HL-60 (cell line): ENCODE data around the gene DENND1A.

ENCODE experiments used
- CTCF ChIP-seq: IDR thresholded peaks from one replicate; pipeline ENCODE4 v1.5.1; 2011; ENCODE audit warnings: low read length, control low read depth, inconsistent platforms; ENCODE audit not compliant: insufficient read depth
- POLR2AphosphoS5 ChIP-seq: IDR thresholded peaks from 2 replicates; pipeline ENCODE4 v1.6.1; 2012; ENCODE audit warnings: low read depth
- REST ChIP-seq: IDR thresholded peaks from 2 replicates; pipeline ENCODE4 v1.6.1; 2012; ENCODE audit warnings: low read depth; ENCODE audit not compliant: insufficient replicate concordance

- no peak for TF ChIP-seq CTCF
- TF ChIP-seq REST, result no peak
- no peak for TF ChIP-seq POLR2AphosphoS5
Observed at GRCh38 chr9:123645762-123646161, 284.2 kb downstream of the DENND1A start.
